Mesothelial cell of epicardium (in vitro differentiated cells): ENCODE results near the gene NAGLU. TPM values are rescaled to one million over a fixed set of nuclear protein-coding genes. Genes with fewer than 3 reads are reported as not detected.
A peak's percentile ranks its signal among the peaks of the same experiment; 100 is the strongest.
"Not testable (repeated sequence)": the region's sequence is repeated elsewhere in the genome, so short reads cannot be mapped to it uniquely, and the experiment has no call there.

Experiments used
- DNase-seq, 2 experiments: peaks; one replicate each; pipeline ENCODE4 v3.0.0; 2021; ENCODE audit warnings: low spot score in 2 of 2; ENCODE audit not compliant: unreplicated experiment in 2 of 2
- H3K27ac Mint-ChIP-seq: 2 replicates; pipeline ENCODE4 v1.8.0; 2021; ENCODE audit warnings: mixed read lengths
- H3K27me3 Mint-ChIP-seq: 2 replicates; pipeline ENCODE4 v1.8.0; 2021; ENCODE audit warnings: low read depth, mixed read lengths
- H3K36me3 Mint-ChIP-seq: 2 replicates; pipeline ENCODE4 v1.8.0; 2021; ENCODE audit warnings: mixed read lengths
- H3K4me1 Mint-ChIP-seq: 2 replicates; pipeline ENCODE4 v1.8.0; 2021; ENCODE audit warnings: mixed read lengths
- H3K4me3 Mint-ChIP-seq: 2 replicates; pipeline ENCODE4 v1.8.0; 2021; ENCODE audit warnings: mild to moderate bottlenecking, moderate library complexity, mixed read lengths
- H3K9me3 Mint-ChIP-seq: 2 replicates; pipeline ENCODE4 v1.8.0; 2021; ENCODE audit warnings: mixed read lengths
- total RNA-seq: library from RNA; stranded (reverse); gene quantifications from 3 replicates; pipeline ENCODE4 v1.2.1, GENCODE V29; 2021
- TF ChIP-seq, protein P1 (sequence below): fragments of 200-600 bp; sonication (generic); IDR thresholded peaks from one replicate; pipeline ENCODE4 v1.5.0; 2021; ENCODE audit warnings: antibody characterized with exemption; ENCODE audit not compliant: unreplicated experiment

Gene NAGLU
- total RNA-seq, 1 donor from 2014 or later: 31.9 TPM

DNA sequence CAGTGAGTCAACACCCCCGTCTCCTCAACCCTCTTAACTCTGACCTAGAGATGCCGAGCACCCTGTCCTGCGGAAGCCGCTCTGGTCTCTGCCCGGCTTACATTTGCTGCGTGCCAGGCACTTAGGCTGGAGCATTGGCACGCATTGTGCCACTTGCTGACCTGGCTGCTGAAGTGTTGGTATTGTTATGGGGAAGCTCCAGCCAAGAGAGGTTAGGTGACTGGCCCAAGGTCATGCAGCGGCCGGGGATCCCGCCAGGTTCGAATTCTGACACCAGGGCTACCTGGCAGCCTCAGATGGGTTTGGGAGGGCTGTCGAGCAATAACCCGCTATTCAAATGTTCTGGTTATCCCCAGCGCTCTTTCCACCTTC, 11.6 kb downstream of the NAGLU start:
- peak overlapping the region; percentile 38 for H3K4me3 Mint-ChIP-seq
- no peak overlapping the region for H3K27ac Mint-ChIP-seq
- peaks cover 2% of the 10 kb centered on the region for H3K36me3 Mint-ChIP-seq
- peaks cover 6% of the 10 kb centered on the region for H3K4me1 Mint-ChIP-seq
- no peaks in the 10 kb centered on the region for H3K27me3 Mint-ChIP-seq
- TF ChIP-seq, protein P1, sequence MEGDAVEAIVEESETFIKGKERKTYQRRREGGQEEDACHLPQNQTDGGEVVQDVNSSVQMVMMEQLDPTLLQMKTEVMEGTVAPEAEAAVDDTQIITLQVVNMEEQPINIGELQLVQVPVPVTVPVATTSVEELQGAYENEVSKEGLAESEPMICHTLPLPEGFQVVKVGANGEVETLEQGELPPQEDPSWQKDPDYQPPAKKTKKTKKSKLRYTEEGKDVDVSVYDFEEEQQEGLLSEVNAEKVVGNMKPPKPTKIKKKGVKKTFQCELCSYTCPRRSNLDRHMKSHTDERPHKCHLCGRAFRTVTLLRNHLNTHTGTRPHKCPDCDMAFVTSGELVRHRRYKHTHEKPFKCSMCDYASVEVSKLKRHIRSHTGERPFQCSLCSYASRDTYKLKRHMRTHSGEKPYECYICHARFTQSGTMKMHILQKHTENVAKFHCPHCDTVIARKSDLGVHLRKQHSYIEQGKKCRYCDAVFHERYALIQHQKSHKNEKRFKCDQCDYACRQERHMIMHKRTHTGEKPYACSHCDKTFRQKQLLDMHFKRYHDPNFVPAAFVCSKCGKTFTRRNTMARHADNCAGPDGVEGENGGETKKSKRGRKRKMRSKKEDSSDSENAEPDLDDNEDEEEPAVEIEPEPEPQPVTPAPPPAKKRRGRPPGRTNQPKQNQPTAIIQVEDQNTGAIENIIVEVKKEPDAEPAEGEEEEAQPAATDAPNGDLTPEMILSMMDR: no peak
- DNase-seq: no peak
- H3K9me3 Mint-ChIP-seq: no peaks in the 10 kb centered on the region

DNA sequence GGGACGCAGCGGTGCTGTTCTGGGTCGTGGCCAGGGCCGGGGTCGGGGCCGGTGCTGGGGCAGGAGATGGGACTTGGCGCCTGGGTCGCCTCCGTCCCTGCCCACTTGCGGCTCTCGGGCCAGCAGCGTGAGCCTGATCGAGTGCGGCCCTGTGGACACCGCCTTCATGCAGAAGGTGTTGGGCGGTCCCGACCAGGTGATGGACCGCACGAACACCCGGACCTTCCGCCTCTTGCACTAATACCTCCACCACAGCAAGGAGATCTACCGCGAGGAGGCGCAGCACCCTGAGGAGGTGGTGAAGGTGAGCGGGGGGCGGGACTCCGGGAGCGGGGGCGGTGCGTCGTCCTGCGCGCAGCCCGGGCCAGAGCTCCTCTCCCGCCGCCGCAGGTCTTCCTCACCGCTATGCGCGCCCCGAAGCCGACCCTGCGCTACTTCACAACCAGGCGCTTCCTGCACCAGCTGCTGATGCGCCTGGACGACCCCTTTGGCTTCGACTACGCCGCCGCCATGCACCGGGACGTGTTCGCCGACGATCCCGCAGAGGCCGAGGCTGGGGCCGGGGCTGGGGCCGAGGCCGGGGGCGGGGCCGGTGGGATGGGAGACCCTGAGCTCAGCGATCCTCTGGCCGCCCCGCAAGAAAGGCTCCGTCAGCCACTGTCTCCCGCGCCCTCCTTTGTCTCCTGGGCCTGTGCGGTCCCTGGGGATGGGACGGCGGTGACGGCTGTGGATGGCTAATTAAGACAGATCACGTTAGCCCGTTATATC, 12.2 kb downstream of the NAGLU start:
- peak; percentile 70 to 85 for DNase-seq
- Mint-ChIP-seq H3K27ac (peak overlapping the region; percentile 56), H3K9me3 (no peaks in the 10 kb centered on the region), H3K4me1 (peaks cover 8% of the 10 kb centered on the region), H3K27me3 (no peaks in the 10 kb centered on the region), H3K4me3 (peak overlapping the region; percentile 61), H3K36me3 (peaks cover 2% of the 10 kb centered on the region)
- TF ChIP-seq, protein P1: peak; percentile 33

DNA sequence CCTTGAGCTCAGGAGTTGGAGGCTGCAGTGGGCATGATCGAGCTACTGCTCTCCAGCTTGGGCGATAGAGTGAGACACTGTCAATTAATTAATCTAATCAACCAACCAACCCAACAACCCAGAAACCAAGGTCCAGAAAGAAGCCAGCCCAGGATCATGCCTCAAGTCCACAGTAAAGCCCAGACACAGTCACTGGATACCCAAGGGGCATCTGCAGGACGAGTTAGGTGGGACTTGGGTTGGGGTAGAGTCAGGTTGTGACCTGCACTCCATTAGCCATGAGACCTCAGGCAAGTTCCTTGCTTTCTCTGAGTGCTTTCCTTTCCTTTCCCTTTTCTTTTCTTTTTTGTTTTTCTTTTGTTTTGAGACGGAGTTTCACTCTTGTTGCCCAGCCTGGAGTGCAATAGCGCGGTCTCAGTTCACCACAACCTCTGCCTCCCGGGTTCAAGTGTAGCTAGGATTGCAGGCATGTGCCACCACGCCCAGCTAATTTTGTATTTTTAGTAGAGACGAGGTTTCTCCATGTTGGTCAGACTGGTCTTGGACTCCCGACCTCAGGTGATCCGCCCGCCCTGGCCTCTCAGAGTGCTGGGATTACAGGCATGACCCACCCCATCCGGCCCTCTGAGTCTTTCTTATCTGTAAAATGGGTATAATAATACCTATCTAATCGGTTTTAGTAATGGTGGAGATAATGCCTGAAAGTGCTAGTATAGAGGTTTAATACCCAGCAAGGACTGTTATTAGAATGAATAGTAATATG, 13.1 kb downstream of the NAGLU start:
- TF ChIP-seq, protein P1: no peak
- peaks cover 13% of the 10 kb centered on the region for H3K4me1 Mint-ChIP-seq
- peak overlapping the region; percentile 56 for H3K27ac Mint-ChIP-seq
- no peaks in the 10 kb centered on the region for H3K27me3 Mint-ChIP-seq
- peak overlapping the region; percentile 61 for H3K4me3 Mint-ChIP-seq
- H3K36me3 Mint-ChIP-seq: peaks cover 2% of the 10 kb centered on the region
- H3K9me3 Mint-ChIP-seq: no peaks in the 10 kb centered on the region
- no peak for DNase-seq

DNA sequence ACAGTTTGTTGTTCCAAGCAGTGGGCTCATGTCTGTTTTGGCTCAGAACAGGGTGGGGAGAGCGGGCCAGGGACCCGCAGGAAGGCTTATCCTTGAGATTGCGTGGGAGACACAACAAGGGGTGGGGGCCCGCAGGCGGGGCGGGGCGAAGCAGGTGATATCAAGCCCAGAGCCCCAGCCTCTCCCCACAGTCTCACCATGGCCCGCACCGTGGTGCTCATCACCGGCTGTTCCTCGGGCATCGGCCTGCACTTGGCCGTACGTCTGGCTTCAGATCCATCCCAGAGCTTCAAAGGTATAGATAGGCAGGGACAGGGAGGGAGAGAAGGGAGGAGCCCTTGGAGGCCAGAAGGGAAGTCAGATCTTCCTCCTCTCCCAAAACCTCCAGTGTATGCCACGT, 16.7 kb downstream of the NAGLU start, which contains the start of gene HSD17B1:
Gene HSD17B1 (plus strand): TSS at position 188 of the 400 bp plus-strand sequence. CDS start 11 bp downstream, at position 199.
- not testable (repeated sequence) for H3K36me3 Mint-ChIP-seq, H3K27me3 Mint-ChIP-seq, H3K9me3 Mint-ChIP-seq, DNase-seq
- Mint-ChIP-seq H3K4me1 (peaks cover 25% of the 10 kb centered on the region), H3K27ac (peak within 1 kb of the TSS; percentile 96), H3K4me3 (peak within 1 kb of the TSS; percentile 88)

DNA sequence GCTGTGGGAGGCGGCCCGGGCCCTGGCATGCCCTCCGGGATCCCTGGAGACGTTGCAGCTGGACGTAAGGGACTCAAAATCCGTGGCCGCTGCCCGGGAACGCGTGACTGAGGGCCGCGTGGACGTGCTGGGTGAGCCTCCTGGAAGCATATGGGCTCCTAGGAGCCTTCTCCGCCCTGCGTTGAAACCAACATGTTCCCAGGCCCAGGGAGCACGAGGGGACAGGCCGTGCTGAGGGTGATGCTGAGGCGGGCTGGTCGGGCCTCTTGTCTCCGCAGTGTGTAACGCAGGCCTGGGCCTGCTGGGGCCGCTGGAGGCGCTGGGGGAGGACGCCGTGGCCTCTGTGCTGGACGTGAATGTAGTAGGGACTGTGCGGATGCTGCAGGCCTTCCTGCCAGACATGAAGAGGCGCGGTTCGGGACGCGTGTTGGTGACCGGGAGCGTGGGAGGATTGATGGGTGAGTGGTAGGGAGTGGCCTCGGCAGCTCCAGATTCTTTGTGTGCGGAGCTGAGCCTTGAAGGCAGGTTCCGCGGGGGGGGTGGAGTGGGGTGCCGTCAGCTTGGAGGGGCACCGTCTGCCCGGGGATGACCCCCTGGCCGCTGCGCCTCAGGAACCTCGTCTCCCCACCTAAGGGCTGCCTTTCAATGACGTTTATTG, 17.2 kb downstream of the NAGLU start:
- Mint-ChIP-seq H3K27me3 (no peaks in the 10 kb centered on the region), H3K27ac (peak overlapping the region; percentile 71), H3K36me3 (no peaks in the 10 kb centered on the region), H3K4me3 (peak overlapping the region; percentile 88), H3K9me3 (no peaks in the 10 kb centered on the region), H3K4me1 (peaks cover 25% of the 10 kb centered on the region)
- TF ChIP-seq, protein P1: no peak
- no peak for DNase-seq

DNA sequence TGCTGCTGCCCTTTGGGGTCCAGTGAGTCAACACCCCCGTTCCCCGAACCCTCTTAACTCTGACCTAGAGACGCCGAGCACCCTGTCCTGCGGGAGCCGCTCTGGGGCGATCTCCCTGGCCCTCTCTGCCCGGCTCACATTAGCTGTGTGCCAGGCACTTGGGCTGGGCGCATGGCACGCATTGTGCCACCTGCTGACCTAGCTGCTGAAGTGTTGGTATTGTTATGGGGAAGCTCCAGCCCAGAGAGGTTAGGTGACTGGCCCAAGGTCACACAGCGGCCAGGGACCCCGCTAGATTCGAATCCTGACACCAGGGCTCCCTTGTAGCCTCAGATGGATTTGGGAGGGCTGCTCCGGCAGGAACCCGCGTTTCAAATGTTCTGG, 17.8 kb downstream of the NAGLU start:
- no peak for DNase-seq
- Mint-ChIP-seq H3K27ac (peak overlapping the region; percentile 96), H3K4me3 (peak overlapping the region; percentile 88), H3K36me3 (no peaks in the 10 kb centered on the region), H3K9me3 (no peaks in the 10 kb centered on the region), H3K27me3 (no peaks in the 10 kb centered on the region), H3K4me1 (peaks cover 22% of the 10 kb centered on the region)
- TF ChIP-seq, protein P1: no peak
